Prostate gland (tissue), 2 donors: ENCODE results near the gene ACTR3. TPM values are rescaled to one million over a fixed set of nuclear protein-coding genes. Genes with fewer than 3 reads are reported as not detected.

Experiments used
- DNase-seq: peaks from one replicate; pipeline ENCODE4 v3.0.0-alpha.2; 2019; ENCODE audit warnings: low spot score
- H3K27ac ChIP-seq, 2 donors: fragments of 200-600 bp; sonication (generic); 2 replicates each; pipeline ENCODE4 v1.5.1; 2017 to 2019
- H3K27me3 ChIP-seq: fragments of 200-600 bp; sonication (generic); replicated peaks from 2 replicates; pipeline ENCODE4 v1.5.1; 2019; ENCODE audit not compliant: insufficient read depth
- H3K36me3 ChIP-seq, 2 donors: fragments of 200-600 bp; sonication (generic); 1 replicate in 1 of 2; 2 replicates in 1 of 2; pipeline versions ENCODE4 v1.5.1 to v1.8.1; 2017 to 2019
- H3K4me1 ChIP-seq: fragments of 200-600 bp; sonication (generic); replicated peaks from 2 replicates; pipeline ENCODE4 v1.5.1; 2019
- H3K4me3 ChIP-seq, 2 donors: fragments of 200-600 bp; sonication (generic); 2 replicates each; pipeline ENCODE4 v1.5.1; 2017 to 2019
- H3K9me3 ChIP-seq: fragments of 200-600 bp; sonication (generic); 2 replicates; pipeline ENCODE4 v1.5.1; 2017
- POLR2A ChIP-seq: fragments of 450-650 bp; IDR thresholded peaks from one replicate; pipeline ENCODE4 v1.6.1; 2016; ENCODE audit warnings: antibody characterized with exemption, mild to moderate bottlenecking
- POLR2AphosphoS5 ChIP-seq: sonication (generic); formaldehyde crosslinking; IDR thresholded peaks from one replicate; pipeline ENCODE4 v1.6.1; 2017; ENCODE audit warnings: antibody characterized with exemption
- WGBS: methylation state at CpG from one replicate; pipeline ENCODE4 v1.1.5; 2018; 5-methylcytosine and 5-hydroxymethylcytosine counted together
- intact Hi-C: fragments of 100-400 bp; cut with DNase I; formaldehyde crosslinking; loops from one replicate; pipeline ENCODE4 v1.14.2; 2022
- total RNA-seq, 2 donors: library from RNA; depleted of rRNA; stranded (reverse); fragments of >200 nt; gene quantifications; one replicate each; pipeline ENCODE4 v1.1.0, GENCODE V29; 2016
- TF ChIP-seq, protein P1 (sequence below), 4 experiments: fragments of 200-600 bp in 2 of 4; fragments of 450-650 bp in 2 of 4; sonication (generic) in 2 of 4; IDR thresholded peaks; 1 replicate in 3 of 4; 2 replicates in 1 of 4; pipeline ENCODE4 v1.5.1; 2016 to 2019; ENCODE audit warnings: antibody characterized with exemption in 4 of 4, mild to moderate bottlenecking in 2 of 4, moderate library complexity in 2 of 4

Gene ACTR3
- total RNA-seq, 2 donors from 2014 or later: 65.9 to 93.7 TPM

DNA sequence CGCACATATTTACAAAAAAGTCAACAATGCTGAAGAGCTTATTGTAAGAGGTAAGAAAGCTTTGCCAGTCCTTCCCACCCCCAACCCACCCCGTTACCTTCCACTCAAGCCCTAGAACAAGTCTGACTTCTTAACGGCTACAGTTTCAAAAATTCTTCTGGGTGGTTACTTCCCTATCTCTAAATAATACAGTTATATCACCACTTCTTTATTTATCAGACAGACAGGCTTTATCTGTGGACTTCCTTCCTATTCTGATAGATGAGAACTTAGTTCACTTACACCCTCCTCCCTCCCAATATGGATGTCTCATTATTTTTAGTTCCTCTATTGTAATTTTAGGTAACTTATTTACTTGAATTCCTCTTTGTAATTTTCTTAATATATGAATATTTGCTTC lies 26.7 kb upstream of the ACTR3 start:
- 42% methylated on average over 3 of the region's 3 CpGs for WGBS

DNA sequence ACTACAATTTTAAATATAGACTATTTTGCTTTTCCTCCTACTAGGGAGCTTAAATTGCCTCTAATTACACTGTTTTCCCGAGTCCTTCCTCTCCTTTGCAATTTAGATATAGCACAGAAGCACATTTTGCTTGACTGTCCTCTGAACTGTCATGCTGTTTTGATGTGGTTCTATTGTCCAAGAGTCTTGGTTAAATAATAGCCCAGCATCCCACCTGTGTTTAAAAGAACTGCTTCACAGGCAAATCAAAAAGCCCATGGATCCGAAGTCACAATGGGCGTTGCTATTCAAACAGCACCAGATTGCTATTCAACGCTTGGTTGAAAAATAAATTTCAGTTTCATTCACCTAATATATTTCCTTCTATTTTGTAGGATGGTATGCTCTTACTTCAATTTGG lies 22.3 kb upstream of the ACTR3 start:
- Histone ChIP-seq H3K27ac (no peak overlapping the region), H3K9me3 (no peaks in the 10 kb centered on the region), H3K36me3 (no peaks in the 10 kb centered on the region), H3K4me1 (no peaks in the 10 kb centered on the region), H3K27me3 (no peaks in the 10 kb centered on the region), H3K4me3 (no peak overlapping the region)
- intact Hi-C loops: no loop called here
- 39% methylated on average over 4 of the region's 4 CpGs for WGBS
- DNase-seq: no peak
- TF ChIP-seq, protein P1, sequence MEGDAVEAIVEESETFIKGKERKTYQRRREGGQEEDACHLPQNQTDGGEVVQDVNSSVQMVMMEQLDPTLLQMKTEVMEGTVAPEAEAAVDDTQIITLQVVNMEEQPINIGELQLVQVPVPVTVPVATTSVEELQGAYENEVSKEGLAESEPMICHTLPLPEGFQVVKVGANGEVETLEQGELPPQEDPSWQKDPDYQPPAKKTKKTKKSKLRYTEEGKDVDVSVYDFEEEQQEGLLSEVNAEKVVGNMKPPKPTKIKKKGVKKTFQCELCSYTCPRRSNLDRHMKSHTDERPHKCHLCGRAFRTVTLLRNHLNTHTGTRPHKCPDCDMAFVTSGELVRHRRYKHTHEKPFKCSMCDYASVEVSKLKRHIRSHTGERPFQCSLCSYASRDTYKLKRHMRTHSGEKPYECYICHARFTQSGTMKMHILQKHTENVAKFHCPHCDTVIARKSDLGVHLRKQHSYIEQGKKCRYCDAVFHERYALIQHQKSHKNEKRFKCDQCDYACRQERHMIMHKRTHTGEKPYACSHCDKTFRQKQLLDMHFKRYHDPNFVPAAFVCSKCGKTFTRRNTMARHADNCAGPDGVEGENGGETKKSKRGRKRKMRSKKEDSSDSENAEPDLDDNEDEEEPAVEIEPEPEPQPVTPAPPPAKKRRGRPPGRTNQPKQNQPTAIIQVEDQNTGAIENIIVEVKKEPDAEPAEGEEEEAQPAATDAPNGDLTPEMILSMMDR (IDR thresholded peaks at IDR 0.05): no peak
- TF ChIP-seq POLR2A: no peak
- no peak for TF ChIP-seq POLR2AphosphoS5

More for the DNA sequence above, 26.7 kb upstream of the ACTR3 start:
- Histone ChIP-seq H3K4me1 (no peaks in the 10 kb centered on the region), H3K9me3 (no peaks in the 10 kb centered on the region), H3K36me3 (no peaks in the 10 kb centered on the region), H3K27ac (no peak overlapping the region), H3K27me3 (no peaks in the 10 kb centered on the region), H3K4me3 (no peak overlapping the region)
- TF ChIP-seq, protein P1 (IDR thresholded peaks at IDR 0.05): no peak
- DNase-seq: no peak
- intact Hi-C loops: no loop called here

DNA sequence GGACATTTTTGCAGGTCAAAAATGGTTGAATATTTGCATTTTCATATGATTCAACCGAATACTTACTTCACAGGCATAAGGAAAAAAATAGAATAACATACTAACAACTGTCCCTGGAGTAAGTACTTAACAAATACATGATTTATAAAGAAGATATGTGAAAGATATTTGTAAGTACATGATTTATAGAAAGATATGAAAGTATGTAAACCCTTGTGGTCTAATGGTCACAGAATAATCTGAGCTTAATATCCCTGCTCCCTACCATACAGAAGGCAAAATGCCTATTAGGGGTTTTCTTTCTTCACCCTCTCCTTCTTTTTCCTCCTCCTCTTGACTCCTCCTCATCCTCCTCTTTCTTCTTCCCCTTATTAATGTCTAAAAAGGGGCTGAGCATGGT lies 20.6 kb upstream of the ACTR3 start:
- Histone ChIP-seq H3K36me3 (no peaks in the 10 kb centered on the region), H3K4me1 (no peaks in the 10 kb centered on the region), H3K4me3 (no peak overlapping the region), H3K9me3 (no peaks in the 10 kb centered on the region), H3K27me3 (no peaks in the 10 kb centered on the region), H3K27ac (no peak overlapping the region)
- 84% methylated on average over 1 of the region's 1 CpG for WGBS
- intact Hi-C loops: no loop called here
- no peak for DNase-seq
- TF ChIP-seq POLR2A (no peak), POLR2AphosphoS5 (no peak)
- TF ChIP-seq, protein P1 (IDR thresholded peaks at IDR 0.05): no peak

DNA sequence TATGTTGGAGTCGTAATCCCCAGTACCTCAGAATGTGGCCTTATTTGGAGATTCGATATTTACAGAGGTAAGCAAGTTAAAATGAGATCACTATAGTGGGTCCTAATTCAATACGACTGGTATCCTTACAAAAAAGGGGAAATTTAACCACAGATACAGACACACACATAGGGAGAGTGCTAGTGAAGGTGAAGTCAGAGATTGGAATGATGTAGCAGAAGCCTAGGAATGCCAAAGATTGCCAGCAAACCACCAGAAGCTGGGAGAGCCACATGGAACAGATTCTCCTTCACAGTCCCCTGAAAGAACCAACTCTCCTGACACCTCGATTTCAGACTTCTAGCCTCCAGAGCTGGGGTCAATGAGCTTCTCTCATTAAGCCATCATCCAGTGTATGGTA lies 17.7 kb upstream of the ACTR3 start:
- no peak overlapping the region for H3K27ac ChIP-seq
- TF ChIP-seq, protein P1 (IDR thresholded peaks at IDR 0.05): no peak
- TF ChIP-seq POLR2AphosphoS5 (no peak), POLR2A (no peak)
- 80% methylated on average over 4 of the region's 4 CpGs for WGBS
- intact Hi-C loops: no loop called here
- H3K9me3 ChIP-seq: no peaks in the 10 kb centered on the region
- no peak overlapping the region for H3K4me3 ChIP-seq
- no peaks in the 10 kb centered on the region for H3K27me3 ChIP-seq
- no peaks in the 10 kb centered on the region for H3K36me3 ChIP-seq
- no peaks in the 10 kb centered on the region for H3K4me1 ChIP-seq
- DNase-seq: no peak

DNA sequence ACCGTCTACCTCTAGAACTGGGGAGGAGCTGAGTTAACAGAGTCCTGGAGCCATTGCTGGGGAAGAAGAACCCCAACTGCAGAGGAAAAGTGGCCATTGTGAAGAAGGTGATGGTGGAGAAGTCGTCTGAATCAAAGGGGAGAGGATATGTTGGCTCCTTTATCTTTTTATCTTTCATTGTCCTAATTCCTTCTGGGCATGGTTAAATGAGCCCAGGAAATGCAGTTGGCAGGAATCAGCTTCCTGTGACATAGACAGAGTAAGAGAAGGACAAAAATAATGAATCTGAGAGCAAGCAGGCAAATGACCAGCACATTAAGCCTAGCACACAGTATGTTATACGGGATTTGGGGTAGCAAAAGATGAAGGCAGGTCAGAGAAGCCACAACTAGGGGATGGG lies 16.0 kb upstream of the ACTR3 start:
- Histone ChIP-seq H3K9me3 (no peaks in the 10 kb centered on the region), H3K4me1 (no peaks in the 10 kb centered on the region), H3K36me3 (no peaks in the 10 kb centered on the region), H3K27me3 (no peaks in the 10 kb centered on the region), H3K27ac (no peak overlapping the region), H3K4me3 (no peak overlapping the region)
- no peak for DNase-seq
- intact Hi-C loops: no loop called here
- TF ChIP-seq POLR2AphosphoS5: no peak
- TF ChIP-seq, protein P1 (IDR thresholded peaks at IDR 0.05): no peak
- no peak for TF ChIP-seq POLR2A
- 40% methylated on average over 3 of the region's 3 CpGs for WGBS
